IMR-90 (cell line): ENCODE data around the gene DHX9. TPM values are rescaled to one million over a fixed set of nuclear protein-coding genes. Genes with fewer than 3 reads are reported as not detected.

ENCODE experiments used
- ATAC-seq: fragments of 200-7000 bp; cut with Tn5 transposase; 2 replicates; pipeline ENCODE4 v1.9.1; 2020; ENCODE audit warnings: low read depth, mild to moderate bottlenecking, moderate library complexity
- BruUV-seq: library from RNA; stranded (reverse); fragments of 400-500 nt; replicated peaks from 2 replicates; lab custom pipeline; 2021; lab: Mats Ljungman, UMichigan
- CTCF ChIA-PET: fragments of 300-600 bp; formaldehyde crosslinking; extraction: SDS; loops from one replicate; lab custom pipeline; 2021; ENCODE audit warnings: antibody characterized with exemption; lab: Yijun Ruan, JAX
- POLR2A ChIA-PET: fragments of 300-600 bp; sonication (Branson Sonifier 250); formaldehyde crosslinking; loops from one replicate; lab custom pipeline; 2022; ENCODE audit warnings: antibody characterized with exemption; ENCODE audit not compliant: unreplicated experiment; lab: Charles Lee
- DNase-seq: peaks from one replicate; pipeline ENCODE4 v3.0.0; 2013
- H2AFZ ChIP-seq: replicated peaks from 2 replicates; pipeline ENCODE3; 2013; ENCODE audit warnings: low read length, mild to moderate bottlenecking; ENCODE audit not compliant: poor library complexity
- H2AK5ac ChIP-seq: 2 replicates; pipeline ENCODE4 v1.6.1; 2013; ENCODE audit warnings: low read depth, low read length, inconsistent platforms
- H2AK9ac ChIP-seq: replicated peaks from 2 replicates; pipeline ENCODE3; 2013; ENCODE audit warnings: mild to moderate bottlenecking, low read depth, low read length, moderate library complexity; ENCODE audit not compliant: poor library complexity
- H2BK120ac ChIP-seq: 2 replicates; pipeline ENCODE4 v1.6.1; 2013; ENCODE audit warnings: low read depth, low read length, inconsistent platforms
- H2BK15ac ChIP-seq: 3 replicates; pipeline ENCODE4 v1.6.1; 2013; ENCODE audit warnings: low read depth, low read length, inconsistent platforms
- H2BK20ac ChIP-seq: 2 replicates; pipeline ENCODE4 v1.6.1; 2013; ENCODE audit warnings: low read depth, mild to moderate bottlenecking, inconsistent platforms, low read length, moderate library complexity
- H2BK5ac ChIP-seq: 2 replicates; pipeline ENCODE4 v1.6.1; 2013; ENCODE audit warnings: mild to moderate bottlenecking, low read depth, low read length, inconsistent platforms; ENCODE audit not compliant: poor library complexity, severe bottlenecking
- H3K14ac ChIP-seq: replicated peaks from 2 replicates; pipeline ENCODE4 v1.6.1; 2013; ENCODE audit warnings: low read depth, low read length, inconsistent platforms
- H3K18ac ChIP-seq: 2 replicates; pipeline ENCODE4 v1.6.1; 2013; ENCODE audit warnings: low read depth, low read length, control low read depth
- H3K23ac ChIP-seq: 2 replicates; pipeline ENCODE4 v1.6.1; 2013; ENCODE audit warnings: low read depth, low read length, inconsistent platforms
- H3K27ac ChIP-seq: 2 replicates; pipeline ENCODE4 v1.5.1; 2013; ENCODE audit warnings: mild to moderate bottlenecking, control low read depth, low read length; ENCODE audit not compliant: insufficient read depth
- H3K27me3 ChIP-seq: 2 replicates; pipeline ENCODE4 v1.6.1; 2013; ENCODE audit warnings: low read length; ENCODE audit not compliant: control insufficient read depth, insufficient read depth
- H3K36me3 ChIP-seq: 2 replicates; pipeline ENCODE4 v1.6.1; 2013; ENCODE audit warnings: low read length, mixed read lengths; ENCODE audit not compliant: control insufficient read depth, insufficient read depth
- H3K4ac ChIP-seq: 2 replicates; pipeline ENCODE4 v1.6.1; 2013; ENCODE audit warnings: low read depth, low read length, inconsistent platforms
- H3K4me1 ChIP-seq: 2 replicates; pipeline ENCODE4 v1.6.1; 2013; ENCODE audit warnings: low read length, mixed read lengths; ENCODE audit not compliant: control insufficient read depth, insufficient read depth
- H3K4me2 ChIP-seq: 2 replicates; pipeline ENCODE4 v1.6.1; 2013; ENCODE audit warnings: low read depth, mild to moderate bottlenecking, control low read depth, low read length, moderate library complexity
- H3K4me3 ChIP-seq: 2 replicates; pipeline ENCODE4 v1.5.1; 2013; ENCODE audit warnings: low read depth, mild to moderate bottlenecking, control low read depth, low read length, moderate library complexity; ENCODE audit not compliant: insufficient read depth
- H3K56ac ChIP-seq: 2 replicates; pipeline ENCODE4 v1.6.1; 2013; ENCODE audit warnings: low read length, inconsistent platforms; ENCODE audit not compliant: insufficient read depth; ENCODE audit errors: extremely low read depth
- H3K79me1 ChIP-seq, 2 experiments: 2 replicates each; pipeline ENCODE4 v1.6.1; 2013; ENCODE audit warnings: low read length in 2 of 2, inconsistent platforms in 1 of 2, low read depth in 1 of 2
- H3K9ac ChIP-seq: 2 replicates; pipeline ENCODE4 v1.6.1; 2013; ENCODE audit warnings: low read depth, low read length, control low read depth
- H3K9me1 ChIP-seq: 2 replicates; pipeline ENCODE4 v1.6.1; 2013; ENCODE audit warnings: low read length, inconsistent platforms; ENCODE audit not compliant: insufficient read depth
- H3K9me3 ChIP-seq: 2 replicates; pipeline ENCODE4 v1.6.1; 2013; ENCODE audit warnings: low read length; ENCODE audit not compliant: control insufficient read depth, insufficient read depth
- H4K20me1 ChIP-seq: 2 replicates; pipeline ENCODE4 v1.6.1; 2013; ENCODE audit warnings: low read length, inconsistent platforms; ENCODE audit not compliant: insufficient read depth
- H4K5ac ChIP-seq: 2 replicates; pipeline ENCODE4 v1.6.1; 2013; ENCODE audit warnings: mild to moderate bottlenecking, low read depth, low read length, control low read depth
- H4K8ac ChIP-seq, 2 experiments: 2 replicates each; pipeline ENCODE4 v1.6.1; 2013; ENCODE audit warnings: low read depth in 2 of 2, low read length in 2 of 2, control low read depth in 1 of 2, inconsistent platforms in 1 of 2
- H4K91ac ChIP-seq: 2 replicates; pipeline ENCODE4 v1.6.1; 2013; ENCODE audit warnings: low read depth, low read length, inconsistent platforms; ENCODE audit not compliant: insufficient read depth
- BHLHE40 ChIP-seq: fragments of 150-350 bp; IDR thresholded peaks from 2 replicates; pipeline ENCODE4 v1.6.1; 2016; ENCODE audit warnings: mild to moderate bottlenecking, low read depth, low read length
- CEBPB ChIP-seq: IDR thresholded peaks from 2 replicates; pipeline ENCODE4 v1.6.1; 2012; ENCODE audit warnings: low read depth, low read length, improper control_type of control experiment
- CHD1 ChIP-seq: IDR thresholded peaks from 2 replicates; pipeline ENCODE4 v1.6.1; 2012; ENCODE audit warnings: low read depth, low read length, improper control_type of control experiment
- CTCF ChIP-seq: conservative IDR thresholded peaks from 2 replicates; pipeline ENCODE4 v1.5.1; 2012; ENCODE audit warnings: mild to moderate bottlenecking, low read depth, low read length, improper control_type of control experiment
- ELK1 ChIP-seq: fragments of 150-350 bp; IDR thresholded peaks from 2 replicates; pipeline ENCODE4 v1.6.1; 2016; ENCODE audit warnings: low read depth, mild to moderate bottlenecking, low read length, moderate library complexity, borderline replicate concordance
- FOS ChIP-seq: fragments of 150-350 bp; IDR thresholded peaks from 2 replicates; pipeline ENCODE4 v1.6.1; 2016; ENCODE audit warnings: low read depth, low read length
- MAFK ChIP-seq: IDR thresholded peaks from 2 replicates; pipeline ENCODE4 v1.6.1; 2012; ENCODE audit warnings: low read depth, low read length, improper control_type of control experiment
- MAZ ChIP-seq: IDR thresholded peaks from 2 replicates; pipeline ENCODE4 v1.6.1; 2012; ENCODE audit warnings: low read depth, mild to moderate bottlenecking, low read length, improper control_type of control experiment, moderate library complexity, borderline replicate concordance
- MXI1 ChIP-seq: IDR thresholded peaks from 2 replicates; pipeline ENCODE4 v1.6.1; 2012; ENCODE audit warnings: low read depth, mild to moderate bottlenecking, low read length, moderate library complexity, borderline replicate concordance
- NFE2L2 ChIP-seq: fragments of 150-350 bp; IDR thresholded peaks from 2 replicates; pipeline ENCODE4 v1.6.1; 2016; ENCODE audit warnings: low read depth, mild to moderate bottlenecking, low read length
- POLR2A ChIP-seq: IDR thresholded peaks from 2 replicates; pipeline ENCODE4 v1.6.1; 2012; ENCODE audit warnings: mild to moderate bottlenecking, low read depth, low read length
- RAD21 ChIP-seq: IDR thresholded peaks from 2 replicates; pipeline ENCODE4 v1.6.1; 2012; ENCODE audit warnings: low read length, improper control_type of control experiment
- RCOR1 ChIP-seq: IDR thresholded peaks from 2 replicates; pipeline ENCODE4 v1.6.1; 2012; ENCODE audit warnings: mild to moderate bottlenecking, low read length, improper control_type of control experiment; ENCODE audit not compliant: insufficient replicate concordance
- RFX5 ChIP-seq: IDR thresholded peaks from 2 replicates; pipeline ENCODE4 v1.8.0; 2012; ENCODE audit warnings: low read depth, mild to moderate bottlenecking, low read length, moderate library complexity
- SMC3 ChIP-seq: fragments of 150-350 bp; IDR thresholded peaks from 2 replicates; pipeline ENCODE4 v1.6.1; 2016; ENCODE audit warnings: low read depth, mild to moderate bottlenecking, antibody characterized with exemption, low read length, moderate library complexity
- USF2 ChIP-seq: fragments of 150-350 bp; IDR thresholded peaks from 2 replicates; pipeline ENCODE4 v1.6.1; 2017; ENCODE audit warnings: mild to moderate bottlenecking, antibody characterized with exemption, low read length, low read depth
- WGBS, 2 experiments: methylation state at CpG; one replicate each; pipeline versions ENCODE4 v1.1.5 to v1.1.7; 2013; ENCODE audit warnings: missing lambda C conversion rate in 2 of 2; ENCODE audit not compliant: insufficient read length in 1 of 2; ENCODE audit errors: extremely low coverage in 2 of 2; 5-methylcytosine and 5-hydroxymethylcytosine counted together
- dilution Hi-C: fragments of 300-500 bp; cut with HindIII; formaldehyde crosslinking; loops from one replicate; pipeline ENCODE4 v1.14.3; 2018; ENCODE audit warnings: low sequenced_read_pairs; ENCODE audit not compliant: unreplicated experiment
- in situ Hi-C: fragments of 300-500 bp; cut with MboI; formaldehyde crosslinking; loops from 3 replicates; pipeline ENCODE4 v1.14.3; 2019; ENCODE audit warnings: low sequenced_read_pairs, inconsistent platforms, mixed read lengths
- intact Hi-C: fragments of 100-400 bp; cut with micrococcal nuclease; formaldehyde crosslinking; loops from 2 replicates; pipeline ENCODE4 v1.10.0; 2022
- polyA plus RNA-seq, 3 experiments: library from polyadenylated mRNA; depleted of rRNA; stranded (reverse); fragments of >200 nt; gene quantifications; 2 replicates each; pipeline ENCODE4 v1.2.3, GENCODE V29; 2012; ENCODE audit warnings: low replicate concordance in 1 of 3
- total RNA-seq: library from RNA; depleted of rRNA; stranded (reverse); fragments of >200 nt; gene quantifications from 2 replicates; pipeline ENCODE4 v1.2.3, GENCODE V29; 2012

Gene DHX9
- total and polyA plus RNA-seq, 2 of the 4 experiments (the other 2 are of a cell fraction), result 119 to 211 TPM

- TF ChIP-seq FOS, result no peak
- TF ChIP-seq POLR2A, result no peak
- TF ChIP-seq CHD1, result no peak
- TF ChIP-seq NFE2L2, result no peak
- no peak for TF ChIP-seq CTCF
- no peak for TF ChIP-seq USF2
- no peak for TF ChIP-seq SMC3
- TF ChIP-seq BHLHE40, result no peak
- no peak for TF ChIP-seq RAD21
- no peak for TF ChIP-seq ELK1
- TF ChIP-seq RCOR1, result no peak
- no peak for TF ChIP-seq MAZ
- TF ChIP-seq MXI1, result no peak
- no peak for TF ChIP-seq CEBPB
- no peak for TF ChIP-seq RFX5
- no peak for TF ChIP-seq MAFK
- no peak overlapping the region for H3K18ac ChIP-seq
- H2BK120ac ChIP-seq, result no peak overlapping the region
- intact Hi-C loops, result no loop called here
- no peaks in the 10 kb centered on the region for H3K9me3 ChIP-seq
- no peak overlapping the region for H2BK15ac ChIP-seq
- H3K36me3 ChIP-seq, result no peaks in the 10 kb centered on the region
- H3K4me1 ChIP-seq, result no peaks in the 10 kb centered on the region
- no peak overlapping the region for H2BK20ac ChIP-seq
- no peaks in the 10 kb centered on the region; the same call in none of the 2 replicates for H3K27me3 ChIP-seq
- no peak overlapping the region for H3K56ac ChIP-seq
- no peak overlapping the region for H3K14ac ChIP-seq
- H2AFZ ChIP-seq, result no peak overlapping the region
- no peak overlapping the region for H3K4me2 ChIP-seq
- no peak overlapping the region for H3K4ac ChIP-seq
- H3K79me1 ChIP-seq, result no peaks in the 10 kb centered on the region
- ATAC-seq (no peak), DNase-seq (no peak)
- no peak overlapping the region for H2BK5ac ChIP-seq
- no peak overlapping the region for H4K5ac ChIP-seq
- H4K8ac ChIP-seq, result no peak overlapping the region
- H3K9me1 ChIP-seq, result no peaks in the 10 kb centered on the region; the same call in 1 of the 2 replicates
- H3K23ac ChIP-seq, result no peak overlapping the region
- H3K4me3 ChIP-seq, result no peak overlapping the region
- no peak overlapping the region for H2AK5ac ChIP-seq
- ChIA-PET POLR2A (no interaction called here), CTCF (no interaction called here)
- no peak overlapping the region for H2AK9ac ChIP-seq
- WGBS, 2 experiments, result no CpG with 5 or more reads among the region's 3 CpGs
- H4K20me1 ChIP-seq, result no peaks in the 10 kb centered on the region
- H3K27ac ChIP-seq, result no peak overlapping the region
- in situ Hi-C loops, result no loop called here
- H4K91ac ChIP-seq, result no peak overlapping the region
- dilution Hi-C loops, result no loop called here
- no peak overlapping the region for H3K9ac ChIP-seq
- BruUV-seq, result no TSS peak
Measured at GRCh38 chr1:182817802-182818201, 21.3 kb upstream of the DHX9 start.
